Mesendoderm (in vitro differentiated cells): ENCODE measurements around the gene ERCC2.
"Not testable (repeated sequence)": the region's sequence is repeated elsewhere in the genome, so short reads cannot be mapped to it uniquely, and the experiment has no call there.

Experiments used
- DNase-seq: peaks from one replicate; pipeline ENCODE4 v3.0.0; 2013
- H2AK5ac ChIP-seq: 2 replicates; pipeline ENCODE4 v1.6.1; 2013; ENCODE audit warnings: low read length, inconsistent platforms
- H2BK120ac ChIP-seq: 2 replicates; pipeline ENCODE4 v1.6.1; 2013; ENCODE audit warnings: low read depth, mild to moderate bottlenecking, low read length, moderate library complexity, mixed read lengths
- H2BK15ac ChIP-seq: replicated peaks from 2 replicates; pipeline ENCODE4 v1.6.1; 2013; ENCODE audit warnings: low read depth, mild to moderate bottlenecking, moderate library complexity
- H2BK5ac ChIP-seq: 2 replicates; pipeline ENCODE4 v1.6.1; 2013; ENCODE audit warnings: low read length, inconsistent platforms
- H3K18ac ChIP-seq: 2 replicates; pipeline ENCODE4 v1.6.1; 2013; ENCODE audit warnings: mild to moderate bottlenecking, low read length, mixed read lengths
- H3K23ac ChIP-seq: one replicate; pipeline ENCODE4 v1.6.1; 2013; ENCODE audit warnings: low read length
- H3K27ac ChIP-seq: 2 replicates; pipeline ENCODE4 v1.5.1; 2013; ENCODE audit warnings: low read depth, mild to moderate bottlenecking, inconsistent platforms, low read length, moderate library complexity
- H3K27me3 ChIP-seq: 2 replicates; pipeline ENCODE4 v1.6.1; 2013; ENCODE audit warnings: low read length, control low read depth, mild to moderate bottlenecking, inconsistent platforms; ENCODE audit not compliant: insufficient read depth, poor library complexity
- H3K36me3 ChIP-seq: 2 replicates; pipeline ENCODE4 v1.6.1; 2013; ENCODE audit warnings: low read length, inconsistent platforms; ENCODE audit not compliant: control insufficient read depth, insufficient read depth
- H3K4ac ChIP-seq: one replicate; pipeline ENCODE4 v1.6.1; 2013; ENCODE audit warnings: low read depth, mild to moderate bottlenecking, low read length, moderate library complexity
- H3K4me1 ChIP-seq: 2 replicates; pipeline ENCODE4 v1.6.1; 2013; ENCODE audit warnings: low read depth, low read length, inconsistent platforms; ENCODE audit not compliant: control insufficient read depth
- H3K4me2 ChIP-seq: 2 replicates; pipeline ENCODE4 v1.6.1; 2013; ENCODE audit warnings: low read length
- H3K4me3 ChIP-seq: 2 replicates; pipeline ENCODE4 v1.5.1; 2013; ENCODE audit warnings: mild to moderate bottlenecking, low read length
- H3K56ac ChIP-seq: one replicate; pipeline ENCODE4 v1.6.1; 2013; ENCODE audit warnings: low read length
- H3K79me1 ChIP-seq: 2 replicates; pipeline ENCODE4 v1.6.1; 2013; ENCODE audit warnings: low read length, inconsistent platforms
- H3K79me2 ChIP-seq: 2 replicates; pipeline ENCODE4 v1.6.1; 2013; ENCODE audit warnings: mild to moderate bottlenecking, low read length; ENCODE audit not compliant: control insufficient read depth, insufficient read depth
- H3K9ac ChIP-seq: 2 replicates; pipeline ENCODE4 v1.6.1; 2013; ENCODE audit warnings: low read length, inconsistent platforms
- H4K5ac ChIP-seq: one replicate; pipeline ENCODE4 v1.6.1; 2013; ENCODE audit warnings: low read length
- H4K8ac ChIP-seq: one replicate; pipeline ENCODE4 v1.6.1; 2013; ENCODE audit warnings: low read depth, mild to moderate bottlenecking, control low read depth, low read length, moderate library complexity
- WGBS: extraction: QIAGEN DNeasy Blood & Tissue Kit; methylation state at CpG from one replicate; pipeline ENCODE4 v1.1.7; 2013; ENCODE audit warnings: low lambda C conversion rate, missing lambda C conversion rate; ENCODE audit not compliant: insufficient coverage; ENCODE audit errors: extremely low coverage; 5-methylcytosine and 5-hydroxymethylcytosine counted together

ERCC2 gene

DNA sequence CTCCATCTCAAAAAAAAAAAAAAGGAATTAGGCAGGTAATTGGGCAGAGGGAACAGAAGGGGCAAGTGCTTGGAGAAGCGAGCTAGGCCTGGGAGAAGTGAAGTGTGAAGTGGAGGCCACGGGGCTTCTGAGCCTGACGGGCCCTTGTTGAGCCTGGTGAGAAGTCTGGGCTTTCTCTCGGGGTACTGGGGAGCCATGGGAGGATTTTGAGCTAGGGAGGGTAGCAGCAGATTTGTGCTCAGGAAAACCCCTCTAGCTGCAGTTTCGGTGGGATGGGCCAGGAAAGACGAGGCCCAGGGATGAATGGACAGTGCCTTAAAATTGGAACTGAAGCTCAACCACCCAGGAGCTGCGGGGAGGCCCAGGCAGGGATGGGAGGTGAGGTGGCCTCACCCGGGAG is 44.1 kb upstream of the ERCC2 start:
- no peak overlapping the region for H3K9ac ChIP-seq
- DNase-seq: no peak
- no peak overlapping the region for H4K5ac ChIP-seq
- H3K4me3 ChIP-seq: no peak overlapping the region
- no peak overlapping the region for H3K4ac ChIP-seq
- H2BK120ac ChIP-seq: no peak overlapping the region
- H3K79me1 ChIP-seq: no peaks in the 10 kb centered on the region
- H3K4me1 ChIP-seq: no peaks in the 10 kb centered on the region
- no peak overlapping the region for H2BK5ac ChIP-seq
- no peak overlapping the region for H4K8ac ChIP-seq
- H2BK15ac ChIP-seq: no peak overlapping the region
- H3K27ac ChIP-seq: no peak overlapping the region
- H3K18ac ChIP-seq: no peak overlapping the region
- H3K27me3 ChIP-seq: no peaks in the 10 kb centered on the region
- no peak overlapping the region for H2AK5ac ChIP-seq
- H3K36me3 ChIP-seq: peaks cover 1% of the 10 kb centered on the region
- H3K23ac ChIP-seq: no peak overlapping the region
- H3K79me2 ChIP-seq: no peaks in the 10 kb centered on the region
- H3K4me2 ChIP-seq: no peak overlapping the region
- no CpG with 5 or more reads among the region's 8 CpGs for WGBS
- H3K56ac ChIP-seq: no peak overlapping the region

DNA sequence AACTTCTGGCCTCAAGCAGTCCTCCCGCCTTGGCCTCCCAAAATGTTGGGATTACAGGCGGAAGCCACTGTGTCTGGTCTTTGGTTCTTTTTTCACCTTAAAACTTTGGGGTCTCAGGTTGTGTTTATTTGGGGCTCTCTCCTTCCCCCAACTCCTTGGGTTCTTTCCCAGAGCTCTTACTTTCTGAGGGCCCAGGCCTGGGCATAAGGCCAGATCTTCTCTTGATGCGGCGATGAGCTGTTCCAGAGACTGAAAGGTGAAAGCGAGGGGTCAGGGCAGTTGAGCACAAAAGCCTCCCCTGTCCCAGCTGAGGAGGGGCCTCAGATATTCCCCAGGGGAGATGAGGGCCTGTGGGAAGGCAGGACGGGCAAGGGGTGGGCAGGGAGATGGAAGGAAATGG is 43.1 kb upstream of the ERCC2 start:
- no peak overlapping the region for H3K27ac ChIP-seq
- H4K5ac ChIP-seq: no peak overlapping the region
- H2BK15ac ChIP-seq: no peak overlapping the region
- H3K23ac ChIP-seq: no peak overlapping the region
- no peaks in the 10 kb centered on the region for H3K79me2 ChIP-seq
- H3K9ac ChIP-seq: no peak overlapping the region
- H3K4me2 ChIP-seq: no peak overlapping the region
- no peak overlapping the region for H3K4me3 ChIP-seq
- H4K8ac ChIP-seq: no peak overlapping the region
- no peak for DNase-seq
- no peak overlapping the region for H3K56ac ChIP-seq
- no peaks in the 10 kb centered on the region for H3K36me3 ChIP-seq
- no peaks in the 10 kb centered on the region for H3K4me1 ChIP-seq
- H3K4ac ChIP-seq: no peak overlapping the region
- WGBS: no CpG with 5 or more reads among the region's 6 CpGs
- H3K27me3 ChIP-seq: no peaks in the 10 kb centered on the region
- no peak overlapping the region for H2BK5ac ChIP-seq
- no peaks in the 10 kb centered on the region for H3K79me1 ChIP-seq
- H3K18ac ChIP-seq: no peak overlapping the region
- no peak overlapping the region for H2AK5ac ChIP-seq
- no peak overlapping the region for H2BK120ac ChIP-seq

DNA sequence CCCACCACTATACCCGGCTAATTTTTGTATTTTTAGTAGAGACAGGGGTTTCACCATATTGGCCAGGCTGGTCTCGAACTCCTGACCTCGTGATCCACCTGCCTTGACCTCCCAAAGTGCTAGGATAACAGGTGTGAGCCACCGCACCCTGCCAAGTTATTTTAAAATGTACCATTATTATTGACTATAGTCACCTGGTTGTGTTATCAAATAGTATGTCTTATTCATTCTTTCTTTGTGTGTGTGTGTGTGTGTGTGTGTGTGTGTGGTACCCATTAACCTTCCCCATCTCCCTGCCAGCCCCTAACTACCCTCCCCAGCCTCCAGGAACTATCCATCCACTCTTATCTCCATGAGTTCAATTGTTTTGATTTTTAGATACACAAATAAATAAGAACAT is 40.0 kb upstream of the ERCC2 start:
- H2AK5ac ChIP-seq, H3K18ac ChIP-seq, H4K5ac ChIP-seq, H2BK5ac ChIP-seq, H3K79me2 ChIP-seq, H3K4ac ChIP-seq, H3K4me1 ChIP-seq, H3K56ac ChIP-seq, H3K27me3 ChIP-seq, H3K9ac ChIP-seq, H2BK15ac ChIP-seq, H3K4me3 ChIP-seq, H3K27ac ChIP-seq, DNase-seq, H3K4me2 ChIP-seq, H2BK120ac ChIP-seq, H3K23ac ChIP-seq, H4K8ac ChIP-seq, H3K36me3 ChIP-seq, H3K79me1 ChIP-seq: not testable (repeated sequence)
- WGBS: no CpG with 5 or more reads among the region's 4 CpGs

DNA sequence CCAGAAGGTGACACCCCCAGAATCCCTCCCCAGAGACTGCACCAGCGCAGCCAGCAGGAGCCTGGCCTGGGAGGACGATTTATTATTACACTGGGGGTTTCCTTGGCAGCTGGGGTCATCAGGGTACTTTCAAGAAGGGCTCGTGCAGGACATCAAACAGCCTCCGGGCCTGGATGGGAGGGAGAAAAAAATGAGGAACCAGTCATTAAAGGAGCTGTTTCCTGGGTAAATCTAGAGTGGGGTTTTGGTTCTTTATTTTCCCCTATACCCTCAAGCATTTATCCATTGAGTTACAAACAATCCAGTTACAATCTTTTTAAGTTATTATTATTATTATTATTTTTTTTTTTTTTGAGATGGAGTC is 39.2 kb upstream of the ERCC2 start:
- no peaks in the 10 kb centered on the region for H3K36me3 ChIP-seq

DNA sequence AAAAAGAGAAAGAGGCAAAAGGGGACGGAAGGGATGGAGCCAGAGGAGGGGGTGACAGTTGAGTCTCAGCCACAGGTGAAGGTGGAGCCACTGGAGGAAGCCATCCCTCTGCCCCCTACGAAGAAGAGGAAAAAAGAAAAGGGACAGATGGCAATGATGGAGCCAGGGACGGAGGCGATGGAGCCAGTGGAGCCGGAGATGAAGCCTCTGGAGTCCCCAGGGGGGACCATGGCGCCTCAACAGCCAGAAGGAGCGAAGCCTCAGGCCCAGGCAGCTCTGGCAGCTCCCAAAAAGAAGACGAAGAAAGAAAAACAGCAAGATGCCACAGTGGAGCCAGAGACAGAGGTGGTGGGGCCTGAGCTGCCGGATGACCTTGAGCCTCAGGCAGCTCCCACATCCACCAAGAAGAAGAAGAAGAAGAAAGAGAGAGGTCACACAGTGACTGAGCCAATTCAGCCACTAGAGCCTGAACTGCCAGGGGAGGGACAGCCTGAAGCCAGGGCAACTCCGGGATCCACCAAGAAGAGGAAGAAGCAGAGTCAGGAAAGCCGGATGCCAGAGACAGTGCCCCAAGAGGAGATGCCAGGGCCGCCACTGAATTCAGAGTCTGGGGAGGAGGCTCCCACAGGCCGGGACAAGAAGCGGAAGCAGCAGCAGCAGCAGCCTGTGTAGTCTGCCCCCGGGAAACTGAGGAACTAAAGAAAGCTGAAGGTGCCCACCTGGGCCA is 38.6 kb upstream of the ERCC2 start:
- Histone ChIP-seq H4K5ac (no peak overlapping the region), H2BK120ac (no peak overlapping the region), H3K4me2 (no peak overlapping the region), H3K4ac (no peak overlapping the region), H2AK5ac (no peak overlapping the region), H3K79me1 (peaks cover 11% of the 10 kb centered on the region), H3K23ac (no peak overlapping the region), H3K9ac (no peak overlapping the region), H3K18ac (no peak overlapping the region), H2BK15ac (no peak overlapping the region), H3K27ac (no peak overlapping the region), H3K27me3 (no peaks in the 10 kb centered on the region), H4K8ac (no peak overlapping the region), H3K4me3 (no peak overlapping the region), H3K79me2 (peaks cover 9% of the 10 kb centered on the region), H2BK5ac (no peak overlapping the region), H3K56ac (no peak overlapping the region), H3K36me3 (no peaks in the 10 kb centered on the region), H3K4me1 (no peaks in the 10 kb centered on the region)
- DNase-seq: no peak
- no CpG with 5 or more reads among the region's 15 CpGs for WGBS

More for the DNA sequence above, 39.2 kb upstream of the ERCC2 start:
- Histone ChIP-seq H3K4me2 (no peak overlapping the region), H3K79me1 (peaks cover 9% of the 10 kb centered on the region), H3K4me1 (no peaks in the 10 kb centered on the region), H4K5ac (no peak overlapping the region), H3K4me3 (no peak overlapping the region), H3K9ac (no peak overlapping the region), H3K79me2 (peaks cover 9% of the 10 kb centered on the region), H3K27me3 (no peaks in the 10 kb centered on the region), H3K27ac (no peak overlapping the region), H3K18ac (no peak overlapping the region), H2BK5ac (no peak overlapping the region), H4K8ac (no peak overlapping the region), H3K23ac (no peak overlapping the region), H2AK5ac (no peak overlapping the region), H3K56ac (no peak overlapping the region), H2BK120ac (no peak overlapping the region), H2BK15ac (no peak overlapping the region), H3K4ac (no peak overlapping the region)
- WGBS: no CpG with 5 or more reads among the region's 4 CpGs
- DNase-seq: no peak

DNA sequence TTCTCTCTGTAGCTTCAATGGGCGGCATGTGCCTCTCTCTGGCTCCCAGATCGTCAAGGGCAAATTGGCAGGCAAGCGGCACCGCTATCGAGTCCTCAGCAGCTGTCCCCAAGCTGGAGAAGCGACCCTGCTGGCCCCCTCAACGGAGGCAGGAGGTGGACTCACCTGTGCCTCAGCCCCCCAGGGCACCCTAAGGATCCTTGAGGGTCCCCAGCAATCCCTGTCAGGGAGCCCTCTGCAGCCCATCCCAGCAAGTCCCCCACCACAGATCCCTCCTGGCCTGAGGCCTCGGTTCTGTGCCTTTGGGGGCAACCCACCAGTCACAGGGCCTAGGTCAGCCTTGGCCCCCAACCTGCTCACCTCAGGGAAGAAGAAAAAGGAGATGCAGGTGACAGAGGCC is 37.7 kb upstream of the ERCC2 start:
- no peak overlapping the region for H3K56ac ChIP-seq
- peaks cover 9% of the 10 kb centered on the region for H3K79me2 ChIP-seq
- H3K79me1 ChIP-seq: peaks cover 15% of the 10 kb centered on the region
- H3K4me3 ChIP-seq: no peak overlapping the region
- no peak overlapping the region for H3K18ac ChIP-seq
- no peak overlapping the region for H2BK5ac ChIP-seq
- H2BK120ac ChIP-seq: no peak overlapping the region
- H3K4me1 ChIP-seq: peaks cover 5% of the 10 kb centered on the region
- no peaks in the 10 kb centered on the region for H3K27me3 ChIP-seq
- WGBS: no CpG with 5 or more reads among the region's 8 CpGs
- H4K5ac ChIP-seq: no peak overlapping the region
- H3K4ac ChIP-seq: no peak overlapping the region
- no peak overlapping the region for H4K8ac ChIP-seq
- H2AK5ac ChIP-seq: no peak overlapping the region
- H3K23ac ChIP-seq: no peak overlapping the region
- no peak overlapping the region for H2BK15ac ChIP-seq
- no peak overlapping the region for H3K9ac ChIP-seq
- no peaks in the 10 kb centered on the region for H3K36me3 ChIP-seq
- H3K27ac ChIP-seq: no peak overlapping the region
- H3K4me2 ChIP-seq: no peak overlapping the region
- DNase-seq: no peak
